GM12891 (cell line): ENCODE results near the gene ZNF165. TPM values are rescaled to one million over a fixed set of nuclear protein-coding genes. Genes with fewer than 3 reads are reported as not detected.
"Not testable (repeated sequence)": the region's sequence is repeated elsewhere in the genome, so short reads cannot be mapped to it uniquely, and the experiment has no call there.

Experiments
- DNase-seq: peaks from one replicate; pipeline ENCODE4 v3.0.0; 2011; ENCODE audit warnings: low spot score; ENCODE audit not compliant: insufficient read length
- FAIRE-seq: peaks from 2 replicates; lab custom pipeline; 2011; peaks lifted over from hg19 to GRCh38; lab: Jason Lieb, UNC
- PAX5 ChIP-seq: IDR thresholded peaks from 2 replicates; pipeline ENCODE4 v1.6.1; 2011; ENCODE audit warnings: low read length, moderate library complexity, mild to moderate bottlenecking; ENCODE audit not compliant: insufficient read depth, severe bottlenecking
- POLR2A ChIP-seq: IDR thresholded peaks from 2 replicates; pipeline ENCODE4 v1.6.1; 2011; ENCODE audit warnings: low read depth, low read length, control low read depth
- POLR2AphosphoS5 ChIP-seq: IDR thresholded peaks from 2 replicates; pipeline ENCODE4 v1.6.1; 2011; ENCODE audit warnings: low read depth, low read length, control low read depth
- POU2F2 ChIP-seq: IDR thresholded peaks from 2 replicates; pipeline ENCODE4 v1.6.1; 2011; ENCODE audit warnings: low read depth, mild to moderate bottlenecking, control low read depth, low read length, moderate library complexity
- SPI1 ChIP-seq: IDR thresholded peaks from 2 replicates; pipeline ENCODE4 v1.6.1; 2011; ENCODE audit warnings: low read depth, low read length, control low read depth
- TAF1 ChIP-seq: IDR thresholded peaks from 2 replicates; pipeline ENCODE4 v1.6.1; 2011; ENCODE audit warnings: low read depth, low read length, control low read depth
- polyA plus RNA-seq: library from polyadenylated mRNA; unstranded; fragments of >200 nt; gene quantifications from one replicate; pipeline ENCODE4 v1.2.1, GENCODE V29; 2012; ENCODE audit warnings: low read depth, missing spikeins, inconsistent platforms; ENCODE audit not compliant: missing spikeins

ZNF165 gene
- polyA plus RNA-seq: 1.7 TPM

DNA sequence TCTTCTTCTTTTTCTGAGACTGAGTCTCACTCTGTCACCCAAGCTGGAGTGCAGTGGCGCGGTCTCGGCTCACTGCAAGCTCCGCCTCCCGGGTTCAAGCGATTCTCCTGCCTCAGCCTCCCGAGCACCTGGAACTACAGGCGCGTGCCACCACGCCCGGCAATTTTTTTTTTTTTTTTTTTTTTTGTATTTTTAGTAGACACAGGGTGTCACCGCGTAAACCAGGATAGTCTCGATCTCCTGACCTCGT, at the start of gene ZNF165:
Gene ZNF165 (plus strand): TSS at position 188 of the 250 bp plus-strand sequence. CDS start 4,913 bp downstream, outside the sequence.
- not testable (repeated sequence) for FAIRE-seq

DNA sequence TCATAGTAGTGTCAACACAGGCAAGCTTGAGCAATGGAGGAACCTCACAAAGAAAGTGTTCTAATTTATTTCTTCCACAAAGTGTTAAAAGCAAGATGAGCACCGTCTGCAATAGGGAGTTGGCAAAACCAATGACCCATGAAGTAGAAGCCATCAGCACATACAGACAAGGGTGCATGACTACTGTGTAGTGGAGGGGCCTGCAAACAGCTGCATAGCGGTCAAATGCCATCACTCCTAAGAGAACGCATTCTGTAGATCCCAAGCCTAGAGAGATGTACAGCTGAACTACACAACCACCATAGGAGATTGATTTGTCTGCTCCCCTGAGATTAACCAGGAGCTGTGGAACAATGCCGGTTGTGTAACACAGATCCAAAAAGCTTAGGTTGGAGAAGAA, 26.8 kb upstream of the ZNF165 start:
- TF ChIP-seq POLR2A (no peak), PAX5 (no peak), SPI1 (no peak), POLR2AphosphoS5 (no peak)
- DNase-seq: no peak
- FAIRE-seq: no peak

More for the DNA sequence above, at the start of gene ZNF165:
- not testable (repeated sequence) for DNase-seq

DNA sequence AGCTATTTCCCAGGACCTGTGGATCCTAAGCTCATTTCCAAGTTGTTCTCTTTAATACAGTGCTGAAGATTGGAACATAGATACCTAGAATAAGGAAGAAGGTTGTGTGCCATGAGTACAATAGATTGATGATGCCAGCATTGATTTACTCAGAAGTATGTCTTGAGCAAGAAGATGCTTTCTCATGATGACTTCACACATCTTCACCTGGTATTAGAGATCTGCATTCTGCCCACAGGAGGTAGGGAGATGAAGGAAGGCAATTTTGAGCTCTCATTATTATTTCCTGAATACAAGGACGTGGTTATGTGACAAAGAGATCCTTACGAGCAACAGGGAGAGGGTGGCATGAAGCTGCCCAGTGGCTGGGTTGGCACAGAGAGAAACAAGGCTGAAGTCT, 20.0 kb upstream of the ZNF165 start:
- no peak for TF ChIP-seq POLR2AphosphoS5
- no peak for TF ChIP-seq SPI1
- TF ChIP-seq TAF1: no peak
- FAIRE-seq: no peak
- no peak for DNase-seq

DNA sequence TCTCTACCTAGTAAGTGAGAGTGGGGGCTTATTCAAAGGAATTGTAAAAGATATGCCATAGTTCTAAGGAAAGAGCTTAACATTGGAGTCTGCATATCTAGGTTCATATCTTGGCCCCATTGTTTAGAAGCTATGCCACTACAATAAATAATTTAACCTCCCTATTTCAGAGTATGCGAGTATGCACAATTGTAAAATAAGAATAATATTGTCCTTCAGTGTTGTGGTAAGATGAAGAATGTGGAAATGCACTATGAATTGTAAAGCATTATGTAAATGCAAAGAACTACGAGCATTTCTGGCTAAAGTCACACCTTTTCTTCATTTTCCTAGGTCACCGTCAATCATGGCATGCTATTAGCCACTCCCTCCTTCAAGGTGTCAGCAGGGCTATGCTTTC, 16.1 kb upstream of the ZNF165 start:
- TF ChIP-seq SPI1 (no peak), PAX5 (no peak)
- DNase-seq: no peak
- no peak for FAIRE-seq

DNA sequence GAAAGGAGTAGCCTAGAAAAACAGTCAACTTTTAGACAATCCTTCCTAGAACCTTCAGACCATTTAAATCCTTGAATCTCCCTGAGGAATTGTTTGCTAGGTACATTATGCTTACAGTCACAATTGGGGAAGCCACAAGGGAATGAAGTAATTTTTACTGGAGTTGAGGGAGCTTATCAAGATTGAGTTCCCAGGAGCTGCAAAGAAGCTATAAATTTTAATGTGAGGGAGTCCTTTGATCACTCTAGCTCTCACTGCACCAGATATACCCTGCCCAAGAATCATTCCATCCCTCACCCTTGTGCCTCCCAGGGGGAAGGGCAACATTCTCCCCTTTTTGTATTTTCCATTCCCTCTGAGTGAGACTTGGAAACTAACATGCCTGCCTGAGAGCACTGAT, 12.3 kb upstream of the ZNF165 start:
- FAIRE-seq: no peak

DNA sequence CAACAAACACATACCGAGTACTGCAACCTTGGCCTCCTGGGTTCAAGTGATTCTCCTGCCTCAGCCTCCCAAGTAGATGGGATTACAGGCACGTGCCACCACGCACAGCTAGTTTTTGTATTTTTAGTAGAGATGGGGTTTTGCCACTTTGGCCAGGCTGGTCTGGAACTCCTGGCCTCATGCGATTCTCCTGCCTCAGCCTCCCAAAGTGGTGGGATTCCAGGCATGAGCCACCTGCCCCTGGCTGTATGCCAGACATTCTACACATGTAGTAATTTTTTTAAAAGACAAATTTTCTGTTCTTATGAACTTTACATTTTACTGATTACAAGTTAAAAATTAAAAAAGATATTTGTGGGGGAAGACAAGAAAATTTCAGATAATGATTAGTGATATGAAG, 9.4 kb upstream of the ZNF165 start:
- not testable (repeated sequence) for DNase-seq, FAIRE-seq

More for the DNA sequence above, 12.3 kb upstream of the ZNF165 start:
- no peak for DNase-seq
- no peak for TF ChIP-seq PAX5
- TF ChIP-seq POLR2AphosphoS5: no peak
- no peak for TF ChIP-seq POU2F2
- TF ChIP-seq TAF1: no peak
- no peak for TF ChIP-seq SPI1
- no peak for TF ChIP-seq POLR2A

DNA sequence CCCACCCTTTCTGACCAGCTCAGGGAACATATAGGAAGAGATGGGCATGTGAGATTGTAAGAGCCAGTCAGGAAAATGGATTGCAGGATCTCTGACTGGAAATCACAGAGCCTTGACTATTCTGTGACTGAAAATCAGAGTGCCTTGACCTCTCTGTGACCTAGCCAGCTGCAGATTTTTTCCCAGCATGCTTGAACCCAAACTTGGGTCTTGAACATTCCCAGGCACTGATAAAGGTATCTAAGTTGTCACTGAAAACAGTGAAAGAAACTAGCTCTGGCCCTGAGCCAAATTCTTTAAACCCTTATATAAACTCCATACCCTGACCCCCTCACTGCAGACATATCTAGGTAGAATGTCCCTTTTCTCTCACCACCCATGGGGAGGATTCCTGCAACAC, 2.3 kb upstream of the ZNF165 start:
- DNase-seq (no peak), FAIRE-seq (no peak)
- TF ChIP-seq TAF1 (no peak), POU2F2 (no peak), POLR2A (no peak), SPI1 (no peak), POLR2AphosphoS5 (no peak), PAX5 (no peak)

DNA sequence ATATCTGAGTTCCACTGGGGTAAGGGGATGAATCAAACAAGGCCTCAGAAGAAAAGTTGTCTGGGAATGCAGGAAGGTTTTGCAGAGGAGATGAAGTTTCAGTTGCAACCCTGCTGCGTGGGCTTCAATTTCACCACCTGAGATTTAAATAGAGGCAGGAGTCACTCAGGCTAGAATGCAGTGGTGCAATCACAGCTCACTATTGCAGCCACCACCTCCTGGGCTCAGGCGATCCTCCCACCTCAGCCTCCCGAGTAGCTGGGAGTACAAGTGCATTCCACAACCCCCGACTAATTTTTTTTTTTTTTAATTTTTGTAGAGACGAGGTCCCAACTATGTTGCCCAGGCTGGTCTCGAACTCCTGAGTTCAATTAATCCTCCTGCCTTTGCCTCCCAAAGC, 1.5 kb upstream of the ZNF165 start:
- no peak for TF ChIP-seq POU2F2
- TF ChIP-seq SPI1: no peak
- TF ChIP-seq POLR2AphosphoS5: no peak
- no peak for TF ChIP-seq TAF1
- no peak for TF ChIP-seq PAX5
- no peak for TF ChIP-seq POLR2A
- no peak for DNase-seq
- no peak for FAIRE-seq

DNA sequence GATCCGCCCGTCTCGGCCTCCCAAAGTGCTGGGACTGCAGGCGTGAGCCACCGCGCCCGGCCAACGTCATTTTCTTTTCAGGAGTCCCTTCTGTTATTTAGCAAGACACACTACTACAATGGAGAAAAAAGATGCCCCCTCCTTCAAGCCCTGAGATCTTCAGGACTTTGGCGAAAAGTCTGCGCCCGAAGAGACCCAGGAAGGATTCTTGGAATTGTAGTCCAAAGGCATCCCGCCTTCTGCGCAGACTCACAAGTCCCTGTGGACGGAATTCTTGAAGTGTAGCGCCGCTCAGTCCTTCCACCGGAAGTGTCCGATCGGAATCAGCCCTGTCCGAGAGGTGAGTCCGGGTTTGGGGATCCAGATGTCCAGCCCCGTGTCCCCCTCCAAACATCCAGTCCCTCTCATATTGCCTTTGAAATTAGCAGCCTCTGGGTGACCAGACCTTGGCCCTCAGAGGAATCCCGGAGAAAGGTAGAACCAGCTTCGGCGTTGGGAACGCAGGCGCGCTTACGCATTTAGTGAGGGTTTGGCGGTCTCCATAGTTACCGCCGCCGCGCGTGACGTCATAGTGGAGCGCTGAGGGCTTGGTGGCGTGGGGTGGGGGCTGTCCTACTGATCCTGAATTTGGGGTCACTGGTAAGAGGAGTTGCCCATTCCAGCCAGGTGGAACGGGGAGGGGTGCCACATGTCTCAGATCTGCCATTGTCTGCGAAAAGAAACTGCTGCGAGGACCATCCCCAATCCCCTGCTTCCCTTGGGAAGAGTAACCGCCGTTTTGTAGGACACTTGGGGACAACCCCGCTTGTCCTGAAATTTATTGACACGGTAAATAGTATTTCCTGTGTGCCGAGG, 490 bp downstream of the ZNF165 start:
- DNase-seq (peak; percentile 53), FAIRE-seq (peak; percentile 90)
- TF ChIP-seq POU2F2 (peak; percentile 66), POLR2AphosphoS5 (no peak; the same call in 1 of the 2 replicates), POLR2A (no peak), TAF1 (peak; percentile 37; the same call in 1 of the 2 replicates), SPI1 (no peak), PAX5 (no peak)

DNA sequence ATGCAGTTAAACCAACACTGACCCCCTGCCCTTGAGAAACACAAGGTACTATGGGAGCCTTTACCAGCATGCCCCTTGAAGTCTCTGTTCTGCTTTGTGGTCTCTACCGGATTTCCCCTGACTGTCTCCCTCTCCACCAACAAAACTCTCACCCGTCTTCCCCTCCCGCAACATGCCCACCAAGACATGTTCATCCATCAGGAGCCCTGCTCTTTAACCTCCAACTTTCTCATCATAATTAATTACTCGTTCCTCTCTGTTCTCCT, 1.1 kb downstream of the ZNF165 start:
- FAIRE-seq (no peak), DNase-seq (peak; percentile 29)
- peak; percentile 96 for TF ChIP-seq SPI1
- no peak for TF ChIP-seq PAX5

DNA sequence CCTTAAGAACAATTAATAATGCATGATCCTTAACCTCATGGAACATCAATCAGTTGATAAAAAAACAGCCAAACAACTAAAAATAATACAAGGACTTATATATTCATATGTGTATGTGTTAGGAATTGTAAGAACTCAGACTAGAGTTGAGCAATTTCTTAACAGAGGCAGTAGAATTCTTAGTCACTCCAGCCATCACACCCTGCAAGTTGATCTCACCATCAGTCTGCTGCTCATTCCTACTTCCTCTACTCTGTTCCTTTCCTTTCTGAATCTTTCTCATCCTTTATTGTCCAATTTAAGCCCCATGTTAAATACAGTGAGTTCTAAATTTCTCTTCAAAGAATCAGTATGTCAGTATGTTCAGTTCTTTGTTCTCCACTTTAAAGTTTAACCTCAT, 2.6 kb downstream of the ZNF165 start:
- DNase-seq (no peak), FAIRE-seq (no peak)
- TF ChIP-seq SPI1 (peak; percentile 52; the same call in 1 of the 2 replicates), POLR2AphosphoS5 (no peak)
